Kasumi-1 (cell line): Measurements from ENCODE around the gene GNPDA1.

Source experiments
- DNase-seq, 2 experiments: peaks; one replicate each; lab custom pipeline; 2025; lab: John Stamatoyannopoulos, UW

The GNPDA1 gene

GRCh38 chr5:142023836-142024235 lies 11.0 kb upstream of the GNPDA1 start:
- no peak for DNase-seq

DNA sequence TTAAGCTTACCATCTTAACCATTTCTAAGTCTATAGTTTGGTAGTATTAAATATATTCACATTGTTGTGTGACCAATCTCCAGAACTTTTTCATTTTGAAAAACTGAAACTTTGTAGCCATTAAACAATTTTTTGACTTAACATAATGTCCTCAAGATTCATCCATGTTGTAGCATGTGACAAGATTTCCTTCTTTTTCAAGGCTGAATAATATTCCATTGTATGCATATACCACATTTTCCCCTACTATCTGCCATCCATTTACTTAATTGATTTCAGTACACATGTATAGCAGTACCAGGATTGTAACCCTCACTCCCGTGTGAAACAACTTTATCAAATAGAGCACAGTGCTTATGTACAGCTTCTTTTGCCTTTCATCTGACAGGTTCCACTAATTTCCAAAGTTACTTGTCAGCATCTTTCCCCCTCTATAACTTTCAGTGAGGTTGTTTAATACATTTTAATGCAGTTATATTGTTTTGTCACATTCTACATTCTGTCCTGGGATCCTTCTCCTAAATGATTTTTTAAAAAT lies 7.4 kb upstream of the GNPDA1 start:
- DNase-seq, result no peak

GRCh38 chr5:142017832-142018427 lies 5.1 kb upstream of the GNPDA1 start:
- DNase-seq, result no peak

DNA sequence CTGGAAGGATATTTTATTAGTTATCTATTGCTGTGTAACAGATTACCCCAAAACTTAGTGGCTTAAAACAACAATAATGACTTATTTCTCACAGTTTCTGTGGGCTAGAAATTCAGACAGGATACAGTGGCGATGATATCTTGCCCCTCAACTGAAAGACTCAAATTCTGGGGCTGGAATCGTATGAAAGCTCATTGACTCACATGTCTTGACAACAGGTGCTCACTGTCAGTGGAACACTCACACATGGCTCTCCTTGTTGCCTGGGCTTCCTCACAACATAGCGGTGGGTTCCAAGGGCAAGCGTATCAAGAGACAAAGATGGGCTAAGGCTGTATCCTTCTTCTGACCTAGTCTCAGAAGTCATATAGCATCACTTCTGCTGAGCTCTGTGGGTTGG lies 3.7 kb upstream of the GNPDA1 start:
- DNase-seq, result no peak

- peak; percentile 97 to 98 for DNase-seq
Measured at GRCh38 chr5:142015781-142016533, 3.1 kb upstream of the GNPDA1 start.

GRCh38 chr5:142014911-142015584 lies 2.2 kb upstream of the GNPDA1 start:
- peak; percentile 78 to 80 for DNase-seq

DNA sequence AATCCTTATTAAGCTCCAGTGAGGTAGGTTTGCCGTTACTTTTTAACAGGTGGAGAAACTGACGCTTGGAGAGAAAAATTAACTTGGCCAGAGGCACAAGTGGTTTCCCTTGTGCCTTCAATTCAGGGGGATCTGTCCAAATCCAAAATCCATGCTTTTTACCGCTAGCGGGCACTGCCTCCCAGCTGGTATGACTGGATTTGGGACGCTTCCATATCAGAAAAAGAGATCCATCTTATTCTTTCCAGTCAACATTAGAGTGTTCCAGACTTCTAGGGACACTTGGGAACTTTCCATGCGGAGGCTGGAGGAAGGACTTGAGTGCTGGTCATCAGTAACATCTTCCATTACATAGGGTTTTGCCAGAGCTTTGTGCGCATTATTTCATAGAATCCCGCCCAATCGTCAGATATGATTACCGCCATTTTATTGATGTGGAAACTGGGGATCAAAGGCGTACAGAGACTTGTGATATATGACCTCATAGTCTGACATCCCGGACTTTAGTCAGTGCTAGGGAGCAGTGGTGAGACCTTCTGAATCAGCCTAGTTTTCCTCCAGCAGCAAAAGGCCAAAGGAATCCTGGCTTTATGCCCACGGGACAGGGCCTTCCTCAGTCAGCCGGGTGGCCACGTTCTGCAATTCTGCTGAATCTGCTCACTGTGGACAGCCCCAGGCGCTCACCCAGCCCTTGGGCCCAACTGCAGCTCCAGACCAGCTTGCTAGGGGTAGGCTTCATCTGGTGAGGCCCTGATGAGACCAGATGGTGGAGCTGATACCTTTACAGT lies 1.1 kb upstream of the GNPDA1 start:
- no peak for DNase-seq

DNA sequence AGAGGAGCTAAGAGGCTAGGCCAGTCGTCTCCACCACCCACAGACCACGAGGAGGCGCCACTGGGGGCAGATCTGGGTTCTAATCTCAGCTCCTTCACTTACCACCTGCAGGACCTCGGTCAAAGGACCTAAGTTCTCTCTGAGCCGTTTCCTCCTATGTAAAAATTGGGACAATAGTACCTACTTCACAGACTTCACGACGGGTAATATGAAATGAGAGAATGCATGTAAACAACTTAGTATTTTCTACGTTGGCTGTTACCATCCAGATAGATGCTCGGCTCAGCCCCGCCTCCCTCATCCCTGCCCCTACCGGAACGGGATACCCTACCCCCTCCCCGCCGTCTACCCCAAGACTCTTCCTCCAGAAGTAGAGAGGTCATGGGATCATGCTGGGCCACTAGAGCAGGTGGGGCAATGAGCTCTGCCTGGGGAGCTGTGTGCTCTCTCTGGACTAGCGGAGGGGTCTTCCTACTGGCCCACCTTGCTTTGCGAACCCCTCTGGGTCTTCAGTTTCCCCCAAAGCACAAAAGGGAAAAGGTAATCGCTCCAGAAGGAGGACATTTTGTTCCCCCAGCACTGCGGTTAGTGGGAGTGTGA lies 541 bp downstream of the GNPDA1 start:
- DNase-seq, result peak; percentile 24 to 47

DNA sequence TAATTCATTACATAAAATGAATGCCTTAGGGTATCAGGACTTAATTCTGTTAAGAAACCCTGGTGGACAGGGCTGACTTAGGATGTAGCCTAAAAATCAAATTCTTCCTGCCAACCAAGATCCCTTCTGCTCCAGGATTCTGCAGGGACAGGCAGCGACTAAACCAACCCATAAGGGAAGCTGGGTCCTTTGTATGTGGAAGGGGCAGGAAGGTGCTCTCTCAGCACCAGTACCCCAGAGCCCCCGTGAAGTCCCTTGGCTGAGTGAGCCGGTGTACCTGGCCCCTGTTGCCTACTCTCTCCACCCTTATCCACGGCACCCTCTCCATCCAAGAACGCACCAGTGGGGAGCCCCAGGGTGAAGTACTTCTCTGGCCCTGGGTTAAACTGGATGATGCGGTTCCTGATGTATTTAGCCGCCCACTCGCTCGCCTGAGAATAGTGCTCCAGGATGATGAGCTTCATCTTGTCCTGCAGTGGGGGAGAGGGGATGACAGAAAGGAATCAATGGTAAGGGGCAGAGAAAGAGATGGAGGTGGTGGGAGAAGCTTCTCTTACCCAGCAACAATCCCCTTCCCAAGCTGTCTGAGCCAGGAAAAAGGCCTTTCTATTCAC lies 1.1 kb downstream of the GNPDA1 start:
- DNase-seq, result no peak

DNA sequence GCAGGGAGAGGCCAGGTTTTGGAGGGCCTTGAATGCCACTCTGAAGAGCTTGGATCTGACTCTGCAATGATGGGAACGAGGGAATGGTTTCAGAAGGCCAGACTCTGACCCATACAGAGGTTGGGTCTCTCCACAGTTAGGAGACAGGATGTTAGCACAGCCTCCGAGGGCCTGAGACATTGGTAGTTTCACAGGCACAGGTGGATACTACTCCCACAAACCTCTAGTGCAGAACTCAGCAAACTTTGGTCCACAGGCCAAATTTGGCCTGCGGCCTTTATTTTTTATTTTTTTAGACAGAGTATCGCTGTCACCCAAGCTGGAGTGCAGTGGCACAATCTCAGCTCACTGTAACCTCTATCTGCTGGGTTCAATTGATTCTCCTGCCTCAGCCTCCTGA lies 2.9 kb downstream of the GNPDA1 start:
- DNase-seq, result no peak

GRCh38 chr5:142008813-142009212 lies 4.0 kb downstream of the GNPDA1 start:
- DNase-seq, result no peak

- DNase-seq, result no peak
Measured at GRCh38 chr5:142007237-142007544, 5.6 kb downstream of the GNPDA1 start.

DNA sequence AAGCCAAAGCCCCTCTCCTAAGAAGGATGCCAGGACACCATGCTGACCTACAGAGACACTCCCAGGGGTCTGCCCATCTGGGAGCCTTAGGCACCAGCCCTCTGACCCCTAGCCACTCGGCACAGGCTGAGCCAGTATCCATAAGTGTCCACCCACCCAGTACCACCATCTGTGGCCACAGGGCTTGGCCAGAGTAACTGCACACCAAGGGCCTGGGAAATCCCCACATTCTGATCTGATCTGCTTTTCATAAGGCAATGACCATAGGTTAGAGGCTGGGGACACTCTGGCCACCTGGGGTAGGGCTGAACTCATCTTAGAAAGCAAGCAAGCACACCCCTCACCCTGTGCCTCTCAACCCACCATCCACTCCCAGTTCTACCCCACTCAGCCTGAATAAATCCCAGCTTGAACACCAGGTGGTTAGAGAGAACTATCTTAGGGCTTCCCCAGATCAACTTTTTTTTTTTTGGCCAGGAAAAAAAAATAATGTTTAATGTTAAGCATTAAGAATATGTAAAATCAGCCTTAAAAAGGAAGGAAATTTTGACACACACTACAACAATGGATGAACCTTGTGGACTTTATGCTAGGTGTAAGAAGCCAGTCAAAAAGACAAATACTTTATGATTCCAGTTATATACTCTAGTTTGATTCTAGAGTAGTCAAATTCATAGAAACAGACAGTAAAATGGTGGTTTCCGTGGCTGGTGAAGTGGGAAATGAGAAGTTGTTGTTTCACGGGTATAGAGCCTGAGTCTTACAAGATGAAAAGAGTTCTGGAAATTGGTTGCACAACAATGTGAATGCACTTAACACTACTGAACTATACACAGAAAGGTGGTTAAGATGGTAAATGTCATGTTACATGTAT lies 6.2 kb downstream of the GNPDA1 start:
- DNase-seq, result peak in 1 of 2 experiments; percentile 11

GRCh38 chr5:142003266-142003800 lies 9.5 kb downstream of the GNPDA1 start:
- DNase-seq, result no peak

GRCh38 chr5:142000704-142001484 lies 11.9 kb downstream of the GNPDA1 start:
- peak; percentile 15 to 20 for DNase-seq

DNA sequence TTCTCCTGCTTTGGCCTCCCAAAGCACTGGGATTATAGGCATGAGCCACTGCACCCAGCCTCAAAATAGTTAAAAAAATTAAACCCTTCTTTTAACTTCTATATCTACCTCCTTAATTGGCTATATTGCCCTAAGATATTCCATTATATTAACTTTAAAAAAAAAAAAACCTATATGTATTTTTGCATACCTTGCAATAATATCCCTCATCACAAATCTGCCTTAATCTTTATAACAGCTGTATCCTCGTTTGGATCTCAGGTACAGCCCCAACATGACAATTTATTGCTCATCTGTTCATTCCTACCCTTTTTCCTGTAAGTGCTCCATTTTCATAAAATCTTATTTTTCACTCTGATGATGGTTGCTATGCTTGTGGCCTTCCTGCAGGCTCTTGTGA lies 12.7 kb downstream of the GNPDA1 start:
- no peak for DNase-seq

DNA sequence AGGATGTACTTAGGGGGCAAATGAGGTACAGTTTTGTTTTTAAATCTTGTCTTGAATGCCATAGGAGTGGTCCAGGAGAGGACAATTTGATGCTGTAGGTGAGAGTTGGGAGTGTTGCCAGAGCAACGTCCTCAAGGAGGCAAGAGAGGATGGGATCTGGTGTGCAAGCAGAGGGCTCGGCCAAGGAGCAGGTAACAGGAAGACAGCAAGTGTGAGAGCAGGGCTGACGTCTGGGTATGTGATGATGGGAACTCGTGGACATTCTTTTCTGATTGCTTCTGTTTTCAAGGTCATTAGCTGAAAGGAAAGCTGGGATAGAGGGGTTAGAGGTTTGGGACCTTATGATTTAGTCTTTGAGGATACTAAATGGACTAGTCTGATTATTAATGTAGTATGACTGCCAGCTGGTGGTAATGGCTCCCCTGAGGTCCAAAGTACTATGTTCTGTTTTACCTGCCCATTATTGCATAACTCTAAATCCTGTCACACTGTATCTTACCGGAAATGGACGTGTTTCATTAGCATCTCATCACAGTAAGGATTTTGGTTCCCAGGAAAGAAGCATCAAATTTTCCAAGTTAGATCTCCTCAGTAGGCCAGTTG lies 15.4 kb downstream of the GNPDA1 start:
- DNase-seq, result no peak

GRCh38 chr5:141995656-141996055 lies 17.2 kb downstream of the GNPDA1 start:
- no peak for DNase-seq
